Fibroblast of skin of right quadriceps (primary cell): ENCODE data around the gene ADAM23.

Experiments used
- DNase-seq: peaks from one replicate; pipeline ENCODE4 v3.0.0-alpha.2; 2013

ADAM23 gene

DNA sequence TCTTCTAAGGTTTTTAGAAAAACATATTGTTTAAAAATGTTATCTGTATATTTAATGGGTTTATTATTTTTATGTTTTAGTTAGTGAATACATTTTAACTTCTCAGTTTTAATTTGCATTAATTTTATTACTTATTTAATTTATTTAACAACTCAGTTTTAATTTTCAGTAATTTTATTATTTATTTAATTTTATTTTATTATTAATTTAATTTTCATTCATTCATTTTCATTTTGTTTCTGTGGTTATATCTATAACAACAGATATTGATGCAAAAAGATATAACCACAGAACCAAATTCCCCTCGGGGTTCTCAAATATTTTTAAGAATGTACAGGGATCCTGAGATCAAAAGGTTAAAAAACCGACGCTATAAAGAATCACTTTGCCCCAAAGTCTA, 221.9 kb downstream of the ADAM23 start:
- no peak for DNase-seq
